22Rv1 (cell line): Measurements from ENCODE around the gene SETX.

Source experiments
- CTCF ChIP-seq: fragments of 450-650 bp; IDR thresholded peaks from 2 replicates; pipeline ENCODE4 v1.5.1; 2017; ENCODE audit warnings: mild to moderate bottlenecking
- ZFX ChIP-seq: fragments of 450-650 bp; IDR thresholded peaks from 2 replicates; pipeline ENCODE4 v1.6.1; 2017; ENCODE audit warnings: antibody characterized with exemption, borderline replicate concordance

- TF ChIP-seq CTCF (no peak), ZFX (no peak)
Measured at GRCh38 chr9:132231019-132231701, 123.6 kb downstream of the SETX start.
